Immature natural killer cell (primary cell): ENCODE data around the gene C3orf20. TPM values are rescaled to one million over a fixed set of nuclear protein-coding genes. Genes with fewer than 3 reads are reported as not detected.
A peak's percentile ranks its signal among the peaks of the same experiment; 100 is the strongest.

Experiments
- DNase-seq, 3 donors: peaks; one replicate each; pipeline ENCODE4 v3.0.0; 2022; ENCODE audit warnings: mixed read lengths in 1 of 3
- H3K27ac Mint-ChIP-seq, 6 donors: one replicate each; pipeline ENCODE4 v1.8.0; 2020; ENCODE audit warnings: mixed read lengths in 6 of 6, mild to moderate bottlenecking in 5 of 6, inconsistent platforms in 4 of 6, moderate library complexity in 3 of 6
- H3K27me3 Mint-ChIP-seq, 3 donors: one replicate each; pipeline ENCODE4 v1.8.0; 2020 to 2021; ENCODE audit warnings: low read depth in 3 of 3, mild to moderate bottlenecking in 3 of 3, mixed read lengths in 3 of 3, moderate library complexity in 3 of 3, inconsistent platforms in 1 of 3
- H3K36me3 Mint-ChIP-seq, 3 donors: one replicate each; pipeline ENCODE4 v1.8.0; 2020; ENCODE audit warnings: mixed read lengths in 3 of 3, inconsistent platforms in 2 of 3, mild to moderate bottlenecking in 2 of 3
- H3K4me1 Mint-ChIP-seq, 2 donors: one replicate each; pipeline ENCODE4 v1.8.0; 2020; ENCODE audit warnings: inconsistent platforms in 2 of 2, mild to moderate bottlenecking in 2 of 2, mixed read lengths in 2 of 2, moderate library complexity in 1 of 2
- H3K4me3 Mint-ChIP-seq, 5 donors: one replicate each; pipeline ENCODE4 v1.8.0; 2020; ENCODE audit warnings: mild to moderate bottlenecking in 5 of 5, mixed read lengths in 5 of 5, inconsistent platforms in 3 of 5, moderate library complexity in 3 of 5
- H3K9me3 Mint-ChIP-seq, 6 donors: one replicate each; pipeline ENCODE4 v1.8.0; 2020; ENCODE audit warnings: mild to moderate bottlenecking in 6 of 6, mixed read lengths in 6 of 6, inconsistent platforms in 4 of 6, moderate library complexity in 3 of 6
- polyA plus RNA-seq, 3 donors: library from polyadenylated mRNA; unstranded; fragments of 300-500 nt; fragmentation: Illumina TruSeq; gene quantifications; one replicate each; pipeline ENCODE4 v1.2.3, GENCODE V29; 2021

The C3orf20 gene
- polyA plus RNA-seq, 3 donors from 2014 or later: not detected

- no peak overlapping the region for H3K27ac Mint-ChIP-seq
- H3K27me3 Mint-ChIP-seq: peaks cover 0 to 5% (median 5%) of the 10 kb centered on the region in 3 donors
- no peaks in the 10 kb centered on the region for H3K4me1 Mint-ChIP-seq
- H3K9me3 Mint-ChIP-seq: no peaks in the 10 kb centered on the region
- no peak for DNase-seq
- no peak overlapping the region for H3K4me3 Mint-ChIP-seq
- H3K36me3 Mint-ChIP-seq: no peaks in the 10 kb centered on the region
These were observed 124.2 kb downstream of the C3orf20 start for GRCh38 chr3:14799146-14799545.

- H3K4me1 Mint-ChIP-seq: no peaks in the 10 kb centered on the region
- H3K9me3 Mint-ChIP-seq: no peaks in the 10 kb centered on the region
- H3K27me3 Mint-ChIP-seq: peaks cover under 1 to 6% (median 5%) of the 10 kb centered on the region in 3 donors
- peak overlapping the region in 1 of 6 donors; percentile 2 for H3K27ac Mint-ChIP-seq
- H3K4me3 Mint-ChIP-seq: no peak overlapping the region
- H3K36me3 Mint-ChIP-seq: no peaks in the 10 kb centered on the region
- no peak for DNase-seq
These were observed 126.1 kb downstream of the C3orf20 start for GRCh38 chr3:14801031-14801430.

GRCh38 chr3:14801668-14802380 is 126.9 kb downstream of the C3orf20 start:
- Mint-ChIP-seq H3K27ac (no peak overlapping the region), H3K4me1 (no peaks in the 10 kb centered on the region), H3K36me3 (no peaks in the 10 kb centered on the region), H3K27me3 (peaks cover 2 to 7% (median 5%) of the 10 kb centered on the region in 3 donors), H3K9me3 (no peaks in the 10 kb centered on the region), H3K4me3 (no peak overlapping the region)
- DNase-seq: no peak

- peaks cover 2 to 10% (median 8%) of the 10 kb centered on the region in 3 donors for H3K27me3 Mint-ChIP-seq
- H3K9me3 Mint-ChIP-seq: no peaks in the 10 kb centered on the region
These were observed 127.4 kb downstream of the C3orf20 start for GRCh38 chr3:14802381-14802731.

GRCh38 chr3:14803101-14803980 is 128.4 kb downstream of the C3orf20 start:
- H3K4me1 Mint-ChIP-seq: no peaks in the 10 kb centered on the region
- no peaks in the 10 kb centered on the region for H3K9me3 Mint-ChIP-seq
- no peak for DNase-seq
- H3K27me3 Mint-ChIP-seq: peaks cover 2 to 10% (median 8%) of the 10 kb centered on the region in 3 donors
- H3K4me3 Mint-ChIP-seq: no peak overlapping the region
- no peak overlapping the region for H3K27ac Mint-ChIP-seq
- no peaks in the 10 kb centered on the region for H3K36me3 Mint-ChIP-seq

More at GRCh38 chr3:14802381-14802731, 127.4 kb downstream of the C3orf20 start:
- Mint-ChIP-seq H3K27ac (no peak overlapping the region), H3K4me1 (no peaks in the 10 kb centered on the region), H3K4me3 (no peak overlapping the region), H3K36me3 (no peaks in the 10 kb centered on the region)
- no peak for DNase-seq

- H3K4me1 Mint-ChIP-seq: no peaks in the 10 kb centered on the region
- H3K9me3 Mint-ChIP-seq: no peaks in the 10 kb centered on the region
- H3K27me3 Mint-ChIP-seq: peaks cover 6 to 12% (median 10%) of the 10 kb centered on the region in 3 donors
- no peak overlapping the region for H3K27ac Mint-ChIP-seq
- DNase-seq: no peak
- no peaks in the 10 kb centered on the region for H3K36me3 Mint-ChIP-seq
- H3K4me3 Mint-ChIP-seq: no peak overlapping the region
These were observed 129.3 kb downstream of the C3orf20 start for GRCh38 chr3:14803981-14804834.

- no peaks in the 10 kb centered on the region for H3K9me3 Mint-ChIP-seq
- DNase-seq: no peak
- no peaks in the 10 kb centered on the region for H3K36me3 Mint-ChIP-seq
- no peak overlapping the region for H3K27ac Mint-ChIP-seq
- peaks cover 6 to 13% (median 13%) of the 10 kb centered on the region in 3 donors for H3K27me3 Mint-ChIP-seq
- H3K4me3 Mint-ChIP-seq: no peak overlapping the region
- no peaks in the 10 kb centered on the region for H3K4me1 Mint-ChIP-seq
These were observed 130.2 kb downstream of the C3orf20 start for GRCh38 chr3:14804835-14805780.

GRCh38 chr3:14805961-14806537 is 131.1 kb downstream of the C3orf20 start:
- peaks cover 6 to 14% (median 13%) of the 10 kb centered on the region in 3 donors for H3K27me3 Mint-ChIP-seq
- no peaks in the 10 kb centered on the region for H3K9me3 Mint-ChIP-seq
- DNase-seq: no peak

GRCh38 chr3:14806641-14807263 is 131.8 kb downstream of the C3orf20 start:
- H3K4me3 Mint-ChIP-seq: no peak overlapping the region
- DNase-seq: no peak
- peaks cover 10 to 19% (median 15%) of the 10 kb centered on the region in 3 donors for H3K27me3 Mint-ChIP-seq

More at GRCh38 chr3:14805961-14806537, 131.1 kb downstream of the C3orf20 start:
- Mint-ChIP-seq H3K27ac (no peak overlapping the region), H3K4me3 (no peak overlapping the region), H3K4me1 (no peaks in the 10 kb centered on the region), H3K36me3 (no peaks in the 10 kb centered on the region)

GRCh38 chr3:14808025-14808424 is 133.1 kb downstream of the C3orf20 start:
- H3K9me3 Mint-ChIP-seq: no peaks in the 10 kb centered on the region
- no peak for DNase-seq
- no peaks in the 10 kb centered on the region for H3K4me1 Mint-ChIP-seq
- H3K27ac Mint-ChIP-seq: no peak overlapping the region
- H3K36me3 Mint-ChIP-seq: no peaks in the 10 kb centered on the region
- H3K27me3 Mint-ChIP-seq: peaks cover 13 to 24% (median 15%) of the 10 kb centered on the region in 3 donors
- no peak overlapping the region for H3K4me3 Mint-ChIP-seq

More at GRCh38 chr3:14806641-14807263, 131.8 kb downstream of the C3orf20 start:
- Mint-ChIP-seq H3K9me3 (no peaks in the 10 kb centered on the region), H3K36me3 (no peaks in the 10 kb centered on the region), H3K27ac (no peak overlapping the region), H3K4me1 (no peaks in the 10 kb centered on the region)

GRCh38 chr3:14808502-14809266 is 133.7 kb downstream of the C3orf20 start:
- H3K27me3 Mint-ChIP-seq: peaks cover 12 to 21% (median 16%) of the 10 kb centered on the region in 3 donors
- no peak overlapping the region for H3K27ac Mint-ChIP-seq
- H3K4me3 Mint-ChIP-seq: no peak overlapping the region
- no peaks in the 10 kb centered on the region for H3K4me1 Mint-ChIP-seq
- no peaks in the 10 kb centered on the region for H3K36me3 Mint-ChIP-seq
- DNase-seq: no peak
- no peaks in the 10 kb centered on the region for H3K9me3 Mint-ChIP-seq
